Colonic mucosa (tissue), 4 donors: ENCODE measurements around the gene DOCK2. TPM values are rescaled to one million over a fixed set of nuclear protein-coding genes. Genes with fewer than 3 reads are reported as not detected.

Experiments used
- DNase-seq: peaks from one replicate; pipeline ENCODE4 v3.0.0-alpha.2; 2020
- H3K27ac ChIP-seq: fragments of 200-600 bp; one replicate; pipeline ENCODE4 v1.8.0; 2021
- H3K27me3 ChIP-seq: fragments of 200-600 bp; one replicate; pipeline ENCODE4 v1.8.0; 2021
- H3K36me3 ChIP-seq: fragments of 200-600 bp; one replicate; pipeline ENCODE4 v1.8.0; 2021
- H3K4me1 ChIP-seq: fragments of 200-600 bp; one replicate; pipeline ENCODE4 v1.8.0; 2021; ENCODE audit warnings: mild to moderate bottlenecking
- H3K4me3 ChIP-seq: fragments of 200-600 bp; one replicate; pipeline ENCODE4 v1.8.0; 2021
- H3K9ac ChIP-seq, 2 donors: one replicate each; pipeline ENCODE4 v1.7.0; 2013; ENCODE audit warnings: control low read depth in 2 of 2, low read depth in 2 of 2, low read length in 2 of 2
- H3K9me3 ChIP-seq: fragments of 200-600 bp; one replicate; pipeline ENCODE4 v1.8.0; 2021
- CTCF ChIP-seq: fragments of 200-600 bp; IDR thresholded peaks from one replicate; pipeline ENCODE4 v1.8.0; 2022; ENCODE audit warnings: antibody characterized with exemption, mild to moderate bottlenecking
- intact Hi-C: fragments of 100-400 bp; cut with DNase I; formaldehyde crosslinking; loops from one replicate; pipeline ENCODE4 v1.14.1; 2022
- total RNA-seq, 2 donors: library from RNA; stranded (reverse); fragmentation: NEBNext Ultra II Directional in 1 of 2; extraction: Animal tissue kit (Norgen Biotek cat#: 25700) in 1 of 2; gene quantifications; one replicate each; pipeline ENCODE4 v1.2.1, GENCODE V29; 2021
- donor health status: healthy.
- donor health status: DM: no; HTN: no; CAD: no.
- donor health status: DM: no; HTN: no; CAD: no.

DOCK2 gene
- total RNA-seq, 2 donors from 2014 or later, result 4.8 to 6.0 TPM

- Histone ChIP-seq H3K9ac (no peak overlapping the region), H3K9me3 (no peaks in the 10 kb centered on the region), H3K4me3 (no peak overlapping the region), H3K27me3 (no peaks in the 10 kb centered on the region), H3K36me3 (no peaks in the 10 kb centered on the region), H3K4me1 (no peaks in the 10 kb centered on the region), H3K27ac (no peak overlapping the region)
- intact Hi-C loops, result no loop called here
- DNase-seq, result no peak
- TF ChIP-seq CTCF, result no peak
Measured at GRCh38 chr5:169874621-169875020, 237.5 kb downstream of the DOCK2 start.

GRCh38 chr5:169875091-169875728, 238.1 kb downstream of the DOCK2 start:
- intact Hi-C loops, result no loop called here
- no peak overlapping the region for H3K9ac ChIP-seq
- no peak for TF ChIP-seq CTCF
- H3K9me3 ChIP-seq, result no peaks in the 10 kb centered on the region
- H3K27ac ChIP-seq, result no peak overlapping the region
- H3K36me3 ChIP-seq, result no peaks in the 10 kb centered on the region
- DNase-seq, result no peak
- H3K4me3 ChIP-seq, result no peak overlapping the region
- H3K4me1 ChIP-seq, result no peaks in the 10 kb centered on the region
- no peaks in the 10 kb centered on the region for H3K27me3 ChIP-seq

GRCh38 chr5:169875731-169876130, 238.7 kb downstream of the DOCK2 start:
- Histone ChIP-seq H3K4me1 (no peaks in the 10 kb centered on the region), H3K27ac (no peak overlapping the region), H3K4me3 (no peak overlapping the region), H3K9ac (no peak overlapping the region), H3K27me3 (no peaks in the 10 kb centered on the region), H3K9me3 (no peaks in the 10 kb centered on the region), H3K36me3 (no peaks in the 10 kb centered on the region)
- no peak for TF ChIP-seq CTCF
- DNase-seq, result no peak
- intact Hi-C loops, result no loop called here

GRCh38 chr5:169876386-169876785, 239.3 kb downstream of the DOCK2 start:
- DNase-seq, result no peak
- no peaks in the 10 kb centered on the region for H3K9me3 ChIP-seq
- H3K36me3 ChIP-seq, result no peaks in the 10 kb centered on the region
- H3K9ac ChIP-seq, result no peak overlapping the region
- intact Hi-C loops, result no loop called here
- no peak overlapping the region for H3K27ac ChIP-seq
- no peaks in the 10 kb centered on the region for H3K27me3 ChIP-seq
- TF ChIP-seq CTCF, result no peak
- no peak overlapping the region for H3K4me3 ChIP-seq
- H3K4me1 ChIP-seq, result no peaks in the 10 kb centered on the region

- H3K4me3 ChIP-seq, result no peak overlapping the region
- no peaks in the 10 kb centered on the region for H3K27me3 ChIP-seq
- no peak for DNase-seq
- intact Hi-C loops, result no loop called here
- no peak overlapping the region for H3K27ac ChIP-seq
- H3K9me3 ChIP-seq, result no peaks in the 10 kb centered on the region
- H3K36me3 ChIP-seq, result no peaks in the 10 kb centered on the region
- H3K9ac ChIP-seq, result no peak overlapping the region
- no peak for TF ChIP-seq CTCF
- no peaks in the 10 kb centered on the region for H3K4me1 ChIP-seq
Measured at GRCh38 chr5:169880012-169880663, 243.1 kb downstream of the DOCK2 start.
